NB4 (cell line): ENCODE measurements around the gene SMIM35.

Experiments used
- DNase-seq: peaks from one replicate; pipeline ENCODE4 v3.0.0; 2010; ENCODE audit warnings: low read depth
- H3K4me3 ChIP-seq: one replicate; pipeline ENCODE4 v1.5.1; 2011; ENCODE audit warnings: mild to moderate bottlenecking, low read depth, low read length, moderate library complexity
- MYC ChIP-seq: IDR thresholded peaks from 2 replicates; pipeline ENCODE4 v1.6.1; 2011; ENCODE audit warnings: low read depth, low read length
- POLR2A ChIP-seq: IDR thresholded peaks from 2 replicates; pipeline ENCODE4 v1.6.1; 2011; ENCODE audit warnings: mild to moderate bottlenecking; ENCODE audit not compliant: insufficient read length; ENCODE audit errors: extremely low read depth
- TF ChIP-seq, protein P1 (sequence below): IDR thresholded peaks from one replicate; pipeline ENCODE4 v1.5.1; 2012; ENCODE audit warnings: low read depth, low read length
- TF ChIP-seq, protein P2 (sequence below): IDR thresholded peaks from 2 replicates; pipeline ENCODE4 v1.6.1; 2011; ENCODE audit warnings: low read depth, low read length

Gene SMIM35

DNA sequence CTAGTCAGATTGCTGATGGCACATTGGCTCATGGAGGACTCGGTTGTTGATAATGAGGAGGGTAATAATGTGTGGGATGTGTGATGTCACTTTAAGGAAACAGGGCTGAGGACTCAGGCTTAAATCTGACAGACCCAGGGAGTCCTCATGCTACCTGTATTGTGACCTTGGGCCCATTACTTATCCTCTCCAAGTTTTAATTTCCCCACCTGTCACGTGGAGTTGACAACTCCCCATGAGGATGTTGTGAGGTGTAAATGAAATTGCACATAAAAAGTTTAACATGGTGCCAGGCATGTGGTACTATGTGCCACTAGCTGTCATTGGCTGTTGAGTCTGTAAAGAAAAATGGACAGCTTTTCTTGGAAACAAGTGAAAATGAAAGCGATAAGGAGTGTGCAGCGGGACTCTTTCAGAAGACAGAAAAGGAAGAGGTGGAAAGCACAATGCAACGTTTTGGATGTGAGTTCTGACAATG is 85.2 kb downstream of the SMIM35 start:
- no peak overlapping the region for H3K4me3 ChIP-seq
- TF ChIP-seq POLR2A (no peak), MYC (no peak)
- TF ChIP-seq, protein P1, sequence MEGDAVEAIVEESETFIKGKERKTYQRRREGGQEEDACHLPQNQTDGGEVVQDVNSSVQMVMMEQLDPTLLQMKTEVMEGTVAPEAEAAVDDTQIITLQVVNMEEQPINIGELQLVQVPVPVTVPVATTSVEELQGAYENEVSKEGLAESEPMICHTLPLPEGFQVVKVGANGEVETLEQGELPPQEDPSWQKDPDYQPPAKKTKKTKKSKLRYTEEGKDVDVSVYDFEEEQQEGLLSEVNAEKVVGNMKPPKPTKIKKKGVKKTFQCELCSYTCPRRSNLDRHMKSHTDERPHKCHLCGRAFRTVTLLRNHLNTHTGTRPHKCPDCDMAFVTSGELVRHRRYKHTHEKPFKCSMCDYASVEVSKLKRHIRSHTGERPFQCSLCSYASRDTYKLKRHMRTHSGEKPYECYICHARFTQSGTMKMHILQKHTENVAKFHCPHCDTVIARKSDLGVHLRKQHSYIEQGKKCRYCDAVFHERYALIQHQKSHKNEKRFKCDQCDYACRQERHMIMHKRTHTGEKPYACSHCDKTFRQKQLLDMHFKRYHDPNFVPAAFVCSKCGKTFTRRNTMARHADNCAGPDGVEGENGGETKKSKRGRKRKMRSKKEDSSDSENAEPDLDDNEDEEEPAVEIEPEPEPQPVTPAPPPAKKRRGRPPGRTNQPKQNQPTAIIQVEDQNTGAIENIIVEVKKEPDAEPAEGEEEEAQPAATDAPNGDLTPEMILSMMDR, result no peak
- TF ChIP-seq, protein P2, sequence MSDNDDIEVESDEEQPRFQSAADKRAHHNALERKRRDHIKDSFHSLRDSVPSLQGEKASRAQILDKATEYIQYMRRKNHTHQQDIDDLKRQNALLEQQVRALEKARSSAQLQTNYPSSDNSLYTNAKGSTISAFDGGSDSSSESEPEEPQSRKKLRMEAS, result no peak
- DNase-seq, result peak; percentile 4

DNA sequence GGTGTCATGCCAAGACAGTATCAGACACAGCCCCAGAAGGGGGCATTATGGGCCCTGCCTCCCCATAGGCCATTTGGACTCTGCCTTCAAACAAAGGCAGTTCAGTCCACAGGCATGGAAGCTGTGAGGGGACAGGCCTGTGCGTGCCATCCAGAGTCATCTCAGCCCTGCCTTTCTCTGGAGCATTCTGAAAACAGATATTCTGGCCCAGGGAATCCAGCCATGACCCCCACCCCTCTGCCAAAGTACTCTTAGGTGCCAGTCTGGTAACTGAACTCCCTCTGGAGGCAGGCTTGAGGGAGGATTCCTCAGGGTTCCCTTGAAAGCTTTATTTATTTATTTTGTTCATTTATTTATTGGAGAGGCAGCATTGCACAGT is 85.9 kb downstream of the SMIM35 start:
- no peak overlapping the region for H3K4me3 ChIP-seq
- DNase-seq, result no peak
- TF ChIP-seq POLR2A (no peak), MYC (no peak)
- TF ChIP-seq, protein P1, result no peak
- TF ChIP-seq, protein P2, result no peak

DNA sequence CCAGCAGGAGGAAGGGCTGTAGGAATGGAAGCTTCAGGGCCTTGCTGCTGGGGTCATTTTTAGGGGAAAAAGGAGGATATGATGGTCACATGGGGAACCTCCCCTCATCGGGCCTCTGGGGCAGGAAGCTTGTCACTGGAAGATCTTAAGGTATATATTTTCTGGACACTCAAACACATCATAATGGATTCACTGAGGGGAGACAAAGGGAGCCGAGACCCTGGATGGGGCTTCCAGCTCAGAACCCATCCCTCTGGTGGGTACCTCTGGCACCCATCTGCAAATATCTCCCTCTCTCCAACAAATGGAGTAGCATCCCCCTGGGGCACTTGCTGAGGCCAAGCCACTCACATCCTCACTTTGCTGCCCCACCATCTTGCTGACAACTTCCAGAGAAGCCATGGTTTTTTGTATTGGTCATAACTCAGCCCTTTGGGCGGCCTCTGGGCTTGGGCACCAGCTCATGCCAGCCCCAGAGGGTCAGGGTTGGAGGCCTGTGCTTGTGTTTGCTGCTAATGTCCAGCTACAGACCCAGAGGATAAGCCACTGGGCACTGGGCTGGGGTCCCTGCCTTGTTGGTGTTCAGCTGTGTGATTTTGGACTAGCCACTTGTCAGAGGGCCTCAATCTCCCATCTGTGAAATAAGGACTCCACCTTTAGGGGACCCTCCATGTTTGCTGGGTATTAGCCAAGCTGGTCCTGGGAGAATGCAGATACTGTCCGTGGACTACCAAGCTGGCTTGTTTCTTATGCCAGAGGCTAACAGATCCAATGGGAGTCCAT is 86.5 kb downstream of the SMIM35 start:
- TF ChIP-seq, protein P1, result no peak
- TF ChIP-seq MYC (no peak), POLR2A (no peak)
- TF ChIP-seq, protein P2, result no peak
- no peak overlapping the region for H3K4me3 ChIP-seq
- DNase-seq, result no peak

DNA sequence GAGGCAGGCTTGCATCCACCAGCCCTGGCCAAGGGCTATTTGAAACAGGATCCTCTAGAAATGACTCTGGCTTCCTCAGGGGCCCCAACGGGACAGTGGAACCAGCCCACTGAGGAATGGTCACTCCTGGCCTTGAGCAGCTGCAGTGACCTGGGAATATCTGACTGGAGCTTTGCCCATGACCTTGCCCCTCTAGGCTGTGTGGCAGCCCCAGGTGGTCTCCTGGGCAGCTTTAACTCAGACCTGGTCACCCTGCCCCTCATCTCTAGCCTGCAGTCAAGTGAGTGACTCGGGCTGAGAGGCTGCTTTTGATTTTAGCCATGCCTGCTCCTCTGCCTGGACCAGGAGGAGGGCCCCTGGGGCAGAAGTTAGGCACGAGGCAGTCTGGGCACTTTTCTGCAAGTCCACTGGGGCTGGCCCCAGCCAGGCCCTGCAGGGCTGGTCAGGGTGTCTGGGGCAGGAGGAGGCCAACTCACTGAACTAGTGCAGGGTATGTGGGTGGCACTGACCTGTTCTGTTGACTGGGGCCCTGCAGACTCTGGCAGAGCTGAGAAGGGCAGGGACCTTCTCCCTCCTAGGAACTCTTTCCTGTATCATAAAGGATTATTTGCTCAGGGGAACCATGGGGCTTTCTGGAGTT is 87.3 kb downstream of the SMIM35 start:
- TF ChIP-seq, protein P1, result no peak
- TF ChIP-seq MYC (no peak), POLR2A (no peak)
- TF ChIP-seq, protein P2, result no peak
- DNase-seq, result no peak
- no peak overlapping the region for H3K4me3 ChIP-seq

DNA sequence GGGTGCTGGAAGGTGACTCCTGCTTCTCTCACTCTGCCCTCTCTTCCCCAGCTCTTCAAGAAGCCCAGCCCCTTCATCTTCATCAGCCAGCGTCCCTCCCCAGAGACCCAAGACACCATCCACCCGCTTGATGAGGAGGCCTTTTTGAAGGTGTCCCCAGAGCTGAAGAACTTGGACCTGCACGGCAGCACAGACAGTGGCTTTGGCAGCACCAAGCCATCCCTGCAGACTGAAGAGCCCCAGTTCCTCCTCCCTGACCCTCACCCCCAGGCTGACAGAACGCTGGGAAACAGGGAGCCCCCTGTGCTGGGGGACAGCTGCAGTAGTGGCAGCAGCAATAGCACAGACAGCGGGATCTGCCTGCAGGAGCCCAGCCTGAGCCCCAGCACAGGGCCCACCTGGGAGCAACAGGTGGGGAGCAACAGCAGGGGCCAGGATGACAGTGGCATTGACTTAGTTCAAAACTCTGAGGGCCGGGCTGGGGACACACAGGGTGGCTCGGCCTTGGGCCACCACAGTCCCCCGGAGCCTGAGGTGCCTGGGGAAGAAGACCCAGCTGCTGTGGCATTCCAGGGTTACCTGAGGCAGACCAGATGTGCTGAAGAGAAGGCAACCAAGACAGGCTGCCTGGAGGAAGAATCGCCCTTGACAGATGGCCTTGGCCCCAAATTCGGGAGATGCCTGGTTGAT is 88.0 kb downstream of the SMIM35 start:
- no peak for TF ChIP-seq POLR2A
- TF ChIP-seq, protein P2, result no peak
- no peak for TF ChIP-seq MYC
- TF ChIP-seq, protein P1, result no peak
- H3K4me3 ChIP-seq, result no peak overlapping the region

More for the DNA sequence above, 88.0 kb downstream of the SMIM35 start:
- no peak for DNase-seq
